ENCODE measurements around the gene PRPF19. TPM values are rescaled to one million over a fixed set of nuclear protein-coding genes. Genes with fewer than 3 reads are reported as not detected.

PRPF19 gene
- total and polyA plus RNA-seq, 2 of the 13 experiments (the other 11 are each of a cell fraction or from before 2014, with no cell fraction given) = 27.4 to 91.1 TPM

GRCh38 chr11:60880643-60881282, 25.6 kb downstream of the PRPF19 start (continued):
- no peak for TF ChIP-seq ZNF251 (CRISPR knock-in tag; IDR thresholded peaks at IDR 0.05)
- TF ChIP-seq MIER3 (CRISPR knock-in tag; IDR thresholded peaks at IDR 0.05; ENCODE audit: borderline replicate concordance) = peak; percentile 98
- 0 out of 2 replicates have a peak, but pooled peaks have one; percentile 50 for TF ChIP-seq ZIK1 (CRISPR knock-in tag; IDR thresholded peaks at IDR 0.05; ENCODE audit: borderline replicate concordance, low read depth)
- TF ChIP-seq TRAFD1 (CRISPR knock-in tag; IDR thresholded peaks at IDR 0.05; ENCODE audit: borderline replicate concordance) = no peak
- no peak for TF ChIP-seq ZNF776 (CRISPR knock-in tag; IDR thresholded peaks at IDR 0.05)
- peak; percentile 85; the same call in 1 of the 2 replicates for TF ChIP-seq MTA1 (CRISPR knock-in tag; IDR thresholded peaks at IDR 0.05; ENCODE audit: borderline replicate concordance)
- TF ChIP-seq KLF13 (CRISPR knock-in tag; IDR thresholded peaks at IDR 0.05) = no peak
- no peak for TF ChIP-seq CSRNP2 (CRISPR knock-in tag; conservative IDR thresholded peaks at IDR 0.05; ENCODE audit: low read depth)
- TF ChIP-seq SPEN (CRISPR knock-in tag; IDR thresholded peaks at IDR 0.05; ENCODE audit: low read depth) = peak; percentile 69; the same call in 1 of the 2 replicates
- TF ChIP-seq HNRNPLL (IDR thresholded peaks at IDR 0.05; ENCODE audit: low read depth, low read length, poor library complexity, severe bottlenecking) = no peak
- TF ChIP-seq ZNF749 (CRISPR knock-in tag; IDR thresholded peaks at IDR 0.05; ENCODE audit: borderline replicate concordance) = peak; percentile 85; the same call in 1 of the 2 replicates
- no peak for TF ChIP-seq RORA (CRISPR knock-in tag; IDR thresholded peaks at IDR 0.05)
- TF ChIP-seq ZNF703 (CRISPR knock-in tag; IDR thresholded peaks at IDR 0.05; ENCODE audit: borderline replicate concordance) = peak; percentile 92; the same call in 1 of the 2 replicates
- TF ChIP-seq TP53 (CRISPR knock-in tag; conservative IDR thresholded peaks at IDR 0.05) = peak; percentile 89
- TF ChIP-seq ZBTB20 (CRISPR knock-in tag; IDR thresholded peaks at IDR 0.05; ENCODE audit: borderline replicate concordance, low read depth) = peak; percentile 96
- no peak for TF ChIP-seq CREB3 (CRISPR knock-in tag; IDR thresholded peaks at IDR 0.05)
- TF ChIP-seq NFKBIZ (CRISPR knock-in tag; IDR thresholded peaks at IDR 0.05) = peak; percentile 87; the same call in 1 of the 2 replicates
- TF ChIP-seq DMTF1 (CRISPR knock-in tag; IDR thresholded peaks at IDR 0.05) = no peak
- TF ChIP-seq DDIT3 (CRISPR knock-in tag; IDR thresholded peaks at IDR 0.05) = no peak
- no peak for TF ChIP-seq CREBL2 (CRISPR knock-in tag; IDR thresholded peaks at IDR 0.05; ENCODE audit: borderline replicate concordance)
- peak; percentile 42; the same call in 1 of the 2 replicates for TF ChIP-seq STAG1 (CRISPR knock-in tag; IDR thresholded peaks at IDR 0.05)

All from HepG2 (cell line).